ENCODE measurements around the gene CRHR1. TPM values are rescaled to one million over a fixed set of nuclear protein-coding genes. Genes with fewer than 3 reads are reported as not detected.

Gene CRHR1
- total and polyA plus RNA-seq, 2 donors: 0.05 to 0.32 TPM

DNA sequence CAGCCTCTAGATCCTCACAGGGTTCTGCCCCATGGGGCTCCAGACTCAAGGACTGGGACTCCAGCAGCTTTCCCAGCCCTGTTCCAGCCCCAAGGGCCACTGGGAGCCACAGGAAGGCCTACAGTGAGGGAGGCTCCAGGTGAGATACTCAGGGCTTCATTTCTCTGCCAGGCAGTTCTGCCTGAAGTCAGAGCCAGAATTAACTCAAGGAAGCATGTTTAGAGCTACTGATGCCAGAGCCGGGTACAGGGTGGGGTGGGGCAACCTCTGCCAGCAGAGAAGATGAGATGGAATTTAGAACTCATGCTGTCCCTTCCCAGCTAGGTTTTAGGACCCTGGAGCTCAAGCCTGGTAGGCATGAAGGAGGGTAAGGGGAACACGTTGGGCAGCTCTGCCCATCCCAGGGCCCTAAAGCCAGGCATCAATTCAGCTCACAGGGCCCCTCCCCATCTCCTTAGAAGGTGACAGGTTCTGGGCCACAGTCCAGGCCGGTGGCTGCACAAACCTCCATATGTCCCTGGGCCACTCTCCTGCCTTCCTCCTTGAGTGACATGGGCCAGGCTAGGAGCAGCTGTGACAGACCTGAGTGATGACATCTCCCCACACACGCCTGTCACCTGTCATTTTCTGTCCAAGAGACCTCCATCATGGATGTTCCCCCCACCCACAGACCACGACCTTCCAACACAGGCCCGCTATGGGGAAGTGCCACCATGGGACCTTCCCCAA is 36.1 kb downstream of the CRHR1 start:
- no peak for DNase-seq (ENCODE audit: low read depth in 6 of 9, low spot score in 9 of 9)

DNA sequence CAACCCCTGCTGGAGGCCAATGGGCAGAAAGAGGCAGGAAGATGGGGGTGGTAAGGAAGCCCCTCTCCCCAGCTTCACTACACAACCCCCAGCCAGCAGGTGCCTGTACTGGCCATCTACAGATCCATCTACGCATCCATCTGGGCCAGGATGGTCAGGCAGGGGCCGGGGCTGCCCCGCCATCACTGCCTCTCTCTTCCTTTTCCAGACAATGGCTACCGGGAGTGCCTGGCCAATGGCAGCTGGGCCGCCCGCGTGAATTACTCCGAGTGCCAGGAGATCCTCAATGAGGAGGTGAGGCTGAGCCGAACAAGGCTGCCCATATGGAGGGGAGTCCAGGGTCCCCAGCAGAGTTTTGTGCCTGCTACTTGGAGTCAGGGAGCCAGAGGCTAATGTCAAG is 37.0 kb downstream of the CRHR1 start:
- H3K27me3 ChIP-seq (ENCODE audit: control insufficient read depth in 2 of 2, insufficient read depth in 1 of 2, low read length in 1 of 2): peaks cover 0 to 2% of the 10 kb centered on the region in 2 donors
- H3K36me3 ChIP-seq (ENCODE audit: control insufficient read depth in 2 of 2, insufficient read depth in 2 of 2, low read length in 1 of 2): no peaks in the 10 kb centered on the region
- H3K4me1 ChIP-seq (ENCODE audit: control insufficient read depth in 2 of 2, insufficient read depth in 2 of 2, low read length in 2 of 2): no peaks in the 10 kb centered on the region
- H3K4me3 ChIP-seq (ENCODE audit: low read length in 2 of 2): no peak overlapping the region
- H3K27ac ChIP-seq (ENCODE audit: low read depth in 1 of 2, low read length in 1 of 2): no peak overlapping the region
- DNase-seq (ENCODE audit: low read depth in 6 of 9, low spot score in 9 of 9): no peak
- 94% methylated on average over 9 of the region's 9 CpGs for WGBS
- no peaks in the 10 kb centered on the region for H3K9me3 ChIP-seq (ENCODE audit: control insufficient read depth in 2 of 2, insufficient read depth in 1 of 2, low read length in 1 of 2)

More for the DNA sequence above, 36.1 kb downstream of the CRHR1 start:
- Histone ChIP-seq H3K36me3 (ENCODE audit: control insufficient read depth in 2 of 2, insufficient read depth in 2 of 2, low read length in 1 of 2) (no peaks in the 10 kb centered on the region), H3K27me3 (ENCODE audit: control insufficient read depth in 2 of 2, insufficient read depth in 1 of 2, low read length in 1 of 2) (peaks cover 0 to 2% of the 10 kb centered on the region in 2 donors), H3K27ac (ENCODE audit: low read depth in 1 of 2, low read length in 1 of 2) (no peak overlapping the region), H3K4me1 (ENCODE audit: control insufficient read depth in 2 of 2, insufficient read depth in 2 of 2, low read length in 2 of 2) (no peaks in the 10 kb centered on the region), H3K9me3 (ENCODE audit: control insufficient read depth in 2 of 2, insufficient read depth in 1 of 2, low read length in 1 of 2) (no peaks in the 10 kb centered on the region), H3K4me3 (ENCODE audit: low read length in 2 of 2) (no peak overlapping the region)
- 62% methylated on average over 6 of the region's 6 CpGs for WGBS

DNA sequence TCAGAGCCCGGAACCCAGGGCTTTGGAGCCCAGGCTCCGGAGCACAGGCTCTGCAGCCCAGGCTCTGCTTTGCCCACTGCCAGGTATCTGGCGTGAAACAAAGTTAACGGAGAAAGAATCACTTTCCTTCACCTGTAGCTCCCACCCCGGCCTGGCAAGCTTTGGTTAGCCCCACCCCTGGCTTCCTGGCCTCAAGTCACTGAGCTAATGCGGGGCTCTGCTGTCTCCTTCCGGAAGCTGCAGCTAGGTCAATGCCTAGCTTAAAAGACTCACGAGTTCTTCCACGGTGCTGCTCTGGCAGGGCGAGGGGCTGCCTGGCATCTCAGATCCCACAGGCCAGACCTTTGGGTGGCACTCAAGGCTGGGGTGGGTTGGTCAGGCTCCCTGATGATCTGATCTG is 39.5 kb downstream of the CRHR1 start:
- WGBS: 66% methylated on average over 10 of the region's 10 CpGs

DNA sequence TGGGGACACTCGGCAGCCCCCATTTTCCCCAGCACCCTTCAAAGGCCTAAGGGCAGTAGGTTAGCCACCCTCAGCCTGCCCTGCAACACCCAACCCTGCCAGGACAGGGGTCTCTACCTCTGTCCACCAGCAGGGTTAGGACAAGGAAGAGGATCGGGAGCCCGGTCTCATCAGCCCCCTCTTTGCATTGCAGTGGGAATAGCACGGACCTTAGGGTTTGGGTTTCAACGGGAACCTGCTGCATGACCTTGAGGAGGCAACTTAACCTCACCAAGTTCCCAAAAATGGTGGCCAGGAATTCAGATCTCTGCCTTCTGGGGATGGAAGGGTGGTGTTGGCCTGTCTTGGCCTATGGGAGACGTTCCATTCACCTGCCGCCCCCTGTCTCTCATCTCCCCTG is 40.4 kb downstream of the CRHR1 start:
- Histone ChIP-seq H3K27me3 (ENCODE audit: control insufficient read depth in 2 of 2, insufficient read depth in 1 of 2, low read length in 1 of 2) (peaks cover 0 to 2% of the 10 kb centered on the region in 2 donors), H3K4me3 (ENCODE audit: low read length in 2 of 2) (no peak overlapping the region), H3K4me1 (ENCODE audit: control insufficient read depth in 2 of 2, insufficient read depth in 2 of 2, low read length in 2 of 2) (no peaks in the 10 kb centered on the region), H3K27ac (ENCODE audit: low read depth in 1 of 2, low read length in 1 of 2) (no peak overlapping the region), H3K36me3 (ENCODE audit: control insufficient read depth in 2 of 2, insufficient read depth in 2 of 2, low read length in 1 of 2) (no peaks in the 10 kb centered on the region), H3K9me3 (ENCODE audit: control insufficient read depth in 2 of 2, insufficient read depth in 1 of 2, low read length in 1 of 2) (no peaks in the 10 kb centered on the region)
- DNase-seq (ENCODE audit: low read depth in 6 of 9, low spot score in 9 of 9): no peak
- 93% methylated on average over 7 of the region's 7 CpGs for WGBS

More for the DNA sequence above, 39.5 kb downstream of the CRHR1 start:
- peaks cover 0 to 2% of the 10 kb centered on the region in 2 donors for H3K27me3 ChIP-seq (ENCODE audit: control insufficient read depth in 2 of 2, insufficient read depth in 1 of 2, low read length in 1 of 2)
- H3K4me1 ChIP-seq (ENCODE audit: control insufficient read depth in 2 of 2, insufficient read depth in 2 of 2, low read length in 2 of 2): no peaks in the 10 kb centered on the region
- DNase-seq (ENCODE audit: low read depth in 6 of 9, low spot score in 9 of 9): no peak
- H3K27ac ChIP-seq (ENCODE audit: low read depth in 1 of 2, low read length in 1 of 2): no peak overlapping the region
- no peaks in the 10 kb centered on the region for H3K36me3 ChIP-seq (ENCODE audit: control insufficient read depth in 2 of 2, insufficient read depth in 2 of 2, low read length in 1 of 2)
- H3K9me3 ChIP-seq (ENCODE audit: control insufficient read depth in 2 of 2, insufficient read depth in 1 of 2, low read length in 1 of 2): no peaks in the 10 kb centered on the region
- no peak overlapping the region for H3K4me3 ChIP-seq (ENCODE audit: low read length in 2 of 2)

DNA sequence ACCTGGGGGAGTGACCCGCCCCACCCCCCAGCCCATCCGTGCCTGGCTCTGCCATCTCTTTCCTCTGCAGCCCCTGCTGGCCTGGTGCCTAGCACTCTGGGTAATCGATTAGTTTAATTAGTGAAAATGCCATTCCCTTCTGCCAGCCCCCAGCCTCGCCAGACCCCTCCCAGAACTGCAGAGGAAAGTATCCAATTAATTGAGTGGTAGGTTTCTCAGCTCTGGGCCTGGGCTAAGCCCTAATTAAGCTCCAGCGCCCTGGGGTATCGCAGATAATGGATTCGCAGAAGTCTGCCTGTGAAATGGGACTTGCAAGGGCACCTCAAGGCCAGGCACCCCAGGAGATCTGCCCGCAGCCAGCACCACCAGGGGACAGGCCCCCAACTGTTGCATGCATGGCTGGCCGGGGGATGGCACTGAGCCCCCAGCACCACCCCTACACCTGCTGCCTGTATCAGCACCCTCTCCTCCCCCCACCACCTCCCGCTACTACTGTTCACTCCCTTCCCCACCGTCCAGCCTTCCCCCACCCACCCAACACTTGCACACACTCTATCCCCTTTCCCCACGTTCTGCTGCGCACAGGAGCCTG is 40.9 kb downstream of the CRHR1 start:
- no peak for DNase-seq (ENCODE audit: low read depth in 6 of 9, low spot score in 9 of 9)
- Histone ChIP-seq H3K9me3 (ENCODE audit: control insufficient read depth in 2 of 2, insufficient read depth in 1 of 2, low read length in 1 of 2) (no peaks in the 10 kb centered on the region), H3K27ac (ENCODE audit: low read depth in 1 of 2, low read length in 1 of 2) (no peak overlapping the region), H3K27me3 (ENCODE audit: control insufficient read depth in 2 of 2, insufficient read depth in 1 of 2, low read length in 1 of 2) (peaks cover 0 to 2% of the 10 kb centered on the region in 2 donors), H3K4me3 (ENCODE audit: low read length in 2 of 2) (no peak overlapping the region), H3K4me1 (ENCODE audit: control insufficient read depth in 2 of 2, insufficient read depth in 2 of 2, low read length in 2 of 2) (no peaks in the 10 kb centered on the region), H3K36me3 (ENCODE audit: control insufficient read depth in 2 of 2, insufficient read depth in 2 of 2, low read length in 1 of 2) (no peaks in the 10 kb centered on the region)
- WGBS: 95% methylated on average over 13 of the region's 13 CpGs

DNA sequence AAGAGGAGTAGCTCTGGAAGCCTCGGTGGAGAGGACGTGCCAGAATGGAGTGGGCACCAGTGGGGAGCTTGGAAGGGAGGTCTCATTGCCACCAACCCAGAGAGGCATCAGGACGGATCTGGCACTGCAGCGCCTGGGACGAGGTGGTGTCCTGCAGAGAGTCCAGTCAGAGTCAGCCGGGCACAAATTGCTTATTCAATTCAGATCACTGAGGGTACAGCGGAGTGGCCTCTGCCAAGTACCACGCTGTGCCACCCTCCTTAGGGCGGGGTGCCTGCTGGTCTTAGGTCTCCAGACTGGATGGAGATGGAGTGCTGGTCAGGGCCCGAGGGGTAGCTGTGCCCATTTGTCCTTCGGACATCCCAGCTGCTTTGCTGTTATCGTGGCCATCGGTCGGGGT is 41.7 kb downstream of the CRHR1 start:
- Histone ChIP-seq H3K4me1 (ENCODE audit: control insufficient read depth in 2 of 2, insufficient read depth in 2 of 2, low read length in 2 of 2) (no peaks in the 10 kb centered on the region), H3K9me3 (ENCODE audit: control insufficient read depth in 2 of 2, insufficient read depth in 1 of 2, low read length in 1 of 2) (no peaks in the 10 kb centered on the region), H3K36me3 (ENCODE audit: control insufficient read depth in 2 of 2, insufficient read depth in 2 of 2, low read length in 1 of 2) (no peaks in the 10 kb centered on the region), H3K27ac (ENCODE audit: low read depth in 1 of 2, low read length in 1 of 2) (no peak overlapping the region), H3K27me3 (ENCODE audit: control insufficient read depth in 2 of 2, insufficient read depth in 1 of 2, low read length in 1 of 2) (peaks cover 0 to 2% of the 10 kb centered on the region in 2 donors), H3K4me3 (ENCODE audit: low read length in 2 of 2) (no peak overlapping the region)
- no peak for DNase-seq (ENCODE audit: low read depth in 6 of 9, low spot score in 9 of 9)
- 93% methylated on average over 14 of the region's 14 CpGs for WGBS

DNA sequence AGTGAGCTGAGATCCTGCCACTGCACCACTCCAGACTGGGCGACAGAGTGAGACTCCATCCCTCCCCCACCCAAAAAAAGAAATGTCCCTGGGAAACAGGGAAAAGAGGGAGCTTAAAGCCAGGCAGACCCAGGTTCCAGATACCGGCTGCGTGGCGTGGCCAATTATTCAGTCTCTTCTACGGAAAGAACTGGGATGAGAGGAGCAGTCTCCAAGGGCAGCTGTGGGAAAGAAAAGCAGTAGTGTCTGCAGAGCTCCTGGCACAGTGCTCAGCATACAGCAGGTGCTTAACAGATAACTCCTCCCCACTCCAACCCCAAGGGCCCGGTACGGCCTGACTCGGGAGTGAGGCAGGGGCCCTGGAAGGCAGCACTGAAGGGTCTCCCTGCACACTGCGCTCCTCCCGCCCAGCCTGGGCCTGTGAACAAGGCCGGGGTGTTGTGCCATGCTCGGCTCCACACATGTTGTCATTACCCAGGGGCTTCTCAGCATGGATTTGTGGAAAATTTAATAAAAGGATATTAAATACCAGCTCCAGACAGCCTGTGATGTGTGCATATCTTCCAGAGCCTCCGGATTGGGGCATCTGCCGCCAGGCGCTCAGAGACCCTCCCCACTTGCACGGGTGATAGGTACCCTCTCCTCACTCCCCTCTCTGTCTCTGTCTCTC is 42.9 kb downstream of the CRHR1 start:
- no peaks in the 10 kb centered on the region for H3K9me3 ChIP-seq (ENCODE audit: control insufficient read depth in 2 of 2, insufficient read depth in 1 of 2, low read length in 1 of 2)
- no peak overlapping the region for H3K4me3 ChIP-seq (ENCODE audit: low read length in 2 of 2)
- 97% methylated on average over 16 of the region's 16 CpGs for WGBS
- no peaks in the 10 kb centered on the region for H3K36me3 ChIP-seq (ENCODE audit: control insufficient read depth in 2 of 2, insufficient read depth in 2 of 2, low read length in 1 of 2)
- no peak overlapping the region for H3K27ac ChIP-seq (ENCODE audit: low read depth in 1 of 2, low read length in 1 of 2)
- DNase-seq (ENCODE audit: low read depth in 6 of 9, low spot score in 9 of 9): no peak
- H3K27me3 ChIP-seq (ENCODE audit: control insufficient read depth in 2 of 2, insufficient read depth in 1 of 2, low read length in 1 of 2): no peaks in the 10 kb centered on the region
- H3K4me1 ChIP-seq (ENCODE audit: control insufficient read depth in 2 of 2, insufficient read depth in 2 of 2, low read length in 2 of 2): no peaks in the 10 kb centered on the region

DNA sequence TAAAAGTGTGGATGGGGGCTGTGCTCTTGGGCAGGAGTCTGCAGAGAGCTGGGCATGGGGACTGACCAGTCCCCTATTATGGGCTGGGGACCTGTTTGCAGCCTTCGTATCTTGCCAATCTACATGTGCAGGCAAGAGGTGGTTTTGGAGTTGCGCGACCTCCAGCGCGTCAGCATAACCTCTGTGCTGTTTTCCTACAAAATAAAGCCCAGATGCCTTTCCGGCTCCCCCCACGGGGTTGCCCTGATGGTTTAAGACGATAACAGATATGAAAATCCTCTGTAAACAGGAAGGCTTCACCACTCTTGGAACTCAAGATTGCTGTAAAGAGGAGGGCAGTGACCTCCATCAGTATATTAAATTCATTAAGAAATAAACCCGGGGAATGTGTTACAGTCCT is 44.1 kb downstream of the CRHR1 start:
- 65% methylated on average over 9 of the region's 9 CpGs for WGBS
- Histone ChIP-seq H3K4me3 (ENCODE audit: low read length in 2 of 2) (no peak overlapping the region), H3K27ac (ENCODE audit: low read depth in 1 of 2, low read length in 1 of 2) (no peak overlapping the region), H3K27me3 (ENCODE audit: control insufficient read depth in 2 of 2, insufficient read depth in 1 of 2, low read length in 1 of 2) (no peaks in the 10 kb centered on the region), H3K4me1 (ENCODE audit: control insufficient read depth in 2 of 2, insufficient read depth in 2 of 2, low read length in 2 of 2) (no peaks in the 10 kb centered on the region), H3K9me3 (ENCODE audit: control insufficient read depth in 2 of 2, insufficient read depth in 1 of 2, low read length in 1 of 2) (no peaks in the 10 kb centered on the region), H3K36me3 (ENCODE audit: control insufficient read depth in 2 of 2, insufficient read depth in 2 of 2, low read length in 1 of 2) (no peaks in the 10 kb centered on the region)
- DNase-seq (ENCODE audit: low read depth in 6 of 9, low spot score in 9 of 9): no peak

DNA sequence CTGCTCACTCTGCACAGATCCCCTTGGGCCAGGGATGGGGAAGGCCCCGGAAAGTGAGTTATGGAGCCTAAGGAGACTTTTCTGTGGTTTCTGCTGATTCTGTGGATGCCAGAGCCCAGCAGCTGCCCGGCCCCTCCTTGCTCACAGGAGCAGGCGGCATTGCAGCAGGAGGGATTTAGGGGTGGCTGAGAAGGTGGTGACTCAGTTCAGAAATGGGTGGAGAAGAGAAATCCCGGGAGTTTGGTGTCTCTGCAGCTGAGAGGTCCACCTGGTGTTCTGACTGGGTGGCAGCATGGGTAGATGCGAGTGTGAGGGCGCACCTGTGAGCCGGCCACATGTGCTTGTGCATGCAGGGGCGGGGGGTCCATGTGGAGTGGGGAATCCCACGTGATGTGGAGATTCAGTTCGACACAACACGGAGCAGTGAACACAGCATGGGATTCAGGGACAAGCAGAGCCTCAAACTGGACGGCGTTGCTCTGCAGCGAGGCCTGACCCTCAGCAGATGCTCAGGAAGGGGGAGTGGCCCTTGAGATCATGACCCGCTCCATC is 44.5 kb downstream of the CRHR1 start:
- Histone ChIP-seq H3K36me3 (ENCODE audit: control insufficient read depth in 2 of 2, insufficient read depth in 2 of 2, low read length in 1 of 2) (no peaks in the 10 kb centered on the region), H3K4me3 (ENCODE audit: low read length in 2 of 2) (no peak overlapping the region), H3K27ac (ENCODE audit: low read depth in 1 of 2, low read length in 1 of 2) (no peak overlapping the region), H3K9me3 (ENCODE audit: control insufficient read depth in 2 of 2, insufficient read depth in 1 of 2, low read length in 1 of 2) (no peaks in the 10 kb centered on the region), H3K4me1 (ENCODE audit: control insufficient read depth in 2 of 2, insufficient read depth in 2 of 2, low read length in 2 of 2) (no peaks in the 10 kb centered on the region), H3K27me3 (ENCODE audit: control insufficient read depth in 2 of 2, insufficient read depth in 1 of 2, low read length in 1 of 2) (no peaks in the 10 kb centered on the region)
- no peak for DNase-seq (ENCODE audit: low read depth in 6 of 9, low spot score in 9 of 9)
- 87% methylated on average over 15 of the region's 15 CpGs for WGBS

Measured in thymus (tissue), 11 donors.